HG03521 (cell line): Measurements from ENCODE around the gene KCTD15.

Experiments
- ATAC-seq: cut with Tn5 transposase; IDR thresholded peaks from one replicate; pipeline ENCODE4 v1.9.1; 2021; ENCODE audit warnings: mild to moderate bottlenecking, moderate library complexity; ENCODE audit not compliant: unreplicated experiment

Gene KCTD15

GRCh38 chr19:33845498-33845897 lies 48.8 kb downstream of the KCTD15 start:
- ATAC-seq = no peak

DNA sequence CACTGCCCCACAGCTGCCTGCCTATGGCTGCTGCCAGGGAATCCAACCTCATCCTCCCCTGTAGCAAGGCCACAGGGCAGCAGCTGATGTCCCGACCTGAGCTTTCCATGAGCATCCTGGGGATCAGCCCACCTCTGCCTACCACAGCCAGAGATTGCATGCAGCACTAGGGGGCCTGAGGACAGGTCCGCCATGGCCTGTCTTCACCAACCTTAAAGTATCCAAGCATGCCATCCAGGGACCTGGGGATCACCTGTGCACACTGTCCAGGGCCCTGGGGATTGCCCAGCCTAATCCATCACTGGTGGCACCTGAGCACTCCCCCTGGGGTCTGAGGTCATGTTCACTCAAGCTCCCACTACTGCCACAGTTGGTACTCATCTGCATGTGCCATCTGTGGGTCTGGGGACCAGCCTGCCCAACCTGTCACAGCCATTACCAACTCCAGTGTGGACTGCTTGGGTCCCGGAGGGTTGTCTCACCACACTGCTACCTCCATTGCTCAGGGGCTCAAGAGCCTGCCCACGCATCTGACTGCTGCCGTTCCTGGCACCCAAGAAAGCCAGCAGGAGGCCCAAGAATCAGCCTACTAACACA lies 53.0 kb downstream of the KCTD15 start:
- ATAC-seq = no peak

- no peak for ATAC-seq
Observed at GRCh38 chr19:33859016-33859415, 62.3 kb downstream of the KCTD15 start.

DNA sequence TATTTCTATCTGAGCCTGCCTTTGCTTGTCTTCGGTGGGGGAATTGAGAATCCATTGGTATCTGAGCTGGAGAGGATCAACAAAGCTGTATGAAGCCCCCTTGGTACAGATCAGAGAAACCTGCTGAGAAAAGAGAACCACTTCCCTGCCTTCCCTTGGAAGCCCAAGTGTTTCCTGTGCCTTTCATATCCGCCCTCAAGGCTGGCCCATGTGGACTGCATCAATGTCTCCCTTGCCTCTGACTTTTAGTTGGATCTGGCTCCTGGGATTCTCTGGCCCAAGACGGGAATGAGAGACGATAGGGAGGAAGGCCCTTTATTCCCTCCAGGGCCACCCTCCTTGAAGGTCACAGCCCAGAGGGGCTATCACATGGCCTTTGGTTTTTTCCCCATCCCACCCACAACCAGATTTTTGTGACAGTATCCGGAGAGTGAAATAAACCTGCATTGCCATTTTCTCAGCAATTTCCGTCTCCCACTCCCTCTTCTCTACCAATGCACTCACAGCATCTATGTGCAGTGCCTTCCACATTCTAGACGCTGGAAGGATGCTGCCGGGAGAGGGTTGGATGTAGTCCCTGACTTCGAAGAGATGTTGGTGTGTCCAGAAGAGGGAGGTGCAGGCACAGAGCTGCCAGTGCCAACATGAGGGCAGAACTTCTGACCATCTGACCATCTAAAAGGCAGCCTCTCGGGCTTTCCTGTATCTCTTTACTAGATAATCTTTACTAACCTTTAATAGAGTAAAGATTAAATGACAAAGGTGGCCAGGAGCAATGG lies 63.8 kb downstream of the KCTD15 start:
- no peak for ATAC-seq

- ATAC-seq = no peak
Observed at GRCh38 chr19:33861950-33862349, 65.3 kb downstream of the KCTD15 start.

- ATAC-seq = no peak
Observed at GRCh38 chr19:33862981-33863380, 66.3 kb downstream of the KCTD15 start.

- ATAC-seq = no peak
Observed at GRCh38 chr19:33863436-33863835, 66.8 kb downstream of the KCTD15 start.

DNA sequence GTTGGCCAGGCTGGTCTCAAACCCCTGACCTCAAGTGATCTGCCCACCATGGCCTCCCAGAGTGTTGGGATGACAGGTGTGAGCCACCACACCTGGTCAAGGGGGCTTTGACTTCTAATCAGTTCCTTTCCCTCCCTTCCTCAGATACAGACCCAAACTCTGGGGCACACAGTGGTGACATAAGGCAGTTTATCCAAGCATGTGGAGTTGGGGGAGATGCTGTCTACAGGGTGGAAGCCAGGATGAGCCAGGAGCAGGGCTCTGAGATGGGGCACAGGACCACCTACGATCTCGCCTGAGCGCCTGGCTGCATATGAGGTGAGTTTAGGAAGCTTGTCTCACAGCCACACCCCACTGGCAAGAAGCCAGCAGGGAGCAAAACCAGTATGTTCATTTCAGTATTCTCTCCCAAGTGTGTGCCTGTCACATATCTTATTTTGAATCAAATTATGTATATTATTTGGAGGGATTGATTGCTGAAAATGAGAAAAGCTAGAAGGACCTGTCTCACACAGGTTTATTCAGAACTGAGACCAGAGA lies 67.7 kb downstream of the KCTD15 start:
- ATAC-seq = no peak

- no peak for ATAC-seq
Observed at GRCh38 chr19:33865306-33865705, 68.6 kb downstream of the KCTD15 start.
